A549 treated with Hydrocortisone at 1 μM for 4 hours (cell line): ENCODE results near the gene CYBA. TPM values are rescaled to one million over a fixed set of nuclear protein-coding genes. Genes with fewer than 3 reads are reported as not detected.

Source experiments
- total RNA-seq: library from RNA; stranded (reverse); fragments of 200-300 nt; extraction: Qiagen RNA extraction; gene quantifications from 5 replicates; pipeline ENCODE4 v1.2.3, GENCODE V29; 2022

CYBA gene
- 232 to 308 TPM (median 278 TPM) in 5 replicates for total RNA-seq

DNA sequence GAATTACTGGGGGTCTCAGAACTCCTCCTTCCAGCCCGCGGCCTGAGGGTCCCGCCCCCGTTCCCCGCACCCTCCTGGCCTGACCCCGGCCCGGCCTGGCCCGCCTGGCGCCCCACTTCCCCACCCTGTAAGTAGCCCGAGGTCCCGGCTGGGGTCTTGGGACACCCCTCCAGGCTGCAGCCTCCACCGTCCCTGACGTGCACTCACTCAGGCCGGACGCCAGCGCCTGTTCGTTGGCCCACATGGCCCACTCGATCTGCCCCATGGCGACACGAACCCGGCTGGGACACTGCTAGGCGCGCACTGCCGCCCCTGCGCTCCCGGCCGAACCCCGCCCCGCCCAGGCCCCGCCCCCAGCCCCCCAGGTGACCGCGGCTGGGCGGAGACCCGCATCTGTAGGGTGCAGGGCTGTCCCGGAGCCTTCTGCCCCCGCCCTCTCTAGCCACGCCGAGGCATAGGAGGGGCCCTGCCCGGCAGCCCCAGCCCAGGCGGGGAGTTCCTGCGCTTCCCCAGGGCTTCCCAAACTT lies at the start of gene CYBA:
TSS of gene CYBA (minus strand) at position 305 of the 527 bp plus-strand sequence. CDS start at position 265, 40 bp downstream.

GRCh38 chr16:88686439-88687253 lies 35.8 kb upstream of the CYBA start, which contains the start of gene SNAI3:
Gene SNAI3, minus strand, starts transcription at chr16:88686507. Its CDS starts 101 bp downstream, at chr16:88686406.

DNA sequence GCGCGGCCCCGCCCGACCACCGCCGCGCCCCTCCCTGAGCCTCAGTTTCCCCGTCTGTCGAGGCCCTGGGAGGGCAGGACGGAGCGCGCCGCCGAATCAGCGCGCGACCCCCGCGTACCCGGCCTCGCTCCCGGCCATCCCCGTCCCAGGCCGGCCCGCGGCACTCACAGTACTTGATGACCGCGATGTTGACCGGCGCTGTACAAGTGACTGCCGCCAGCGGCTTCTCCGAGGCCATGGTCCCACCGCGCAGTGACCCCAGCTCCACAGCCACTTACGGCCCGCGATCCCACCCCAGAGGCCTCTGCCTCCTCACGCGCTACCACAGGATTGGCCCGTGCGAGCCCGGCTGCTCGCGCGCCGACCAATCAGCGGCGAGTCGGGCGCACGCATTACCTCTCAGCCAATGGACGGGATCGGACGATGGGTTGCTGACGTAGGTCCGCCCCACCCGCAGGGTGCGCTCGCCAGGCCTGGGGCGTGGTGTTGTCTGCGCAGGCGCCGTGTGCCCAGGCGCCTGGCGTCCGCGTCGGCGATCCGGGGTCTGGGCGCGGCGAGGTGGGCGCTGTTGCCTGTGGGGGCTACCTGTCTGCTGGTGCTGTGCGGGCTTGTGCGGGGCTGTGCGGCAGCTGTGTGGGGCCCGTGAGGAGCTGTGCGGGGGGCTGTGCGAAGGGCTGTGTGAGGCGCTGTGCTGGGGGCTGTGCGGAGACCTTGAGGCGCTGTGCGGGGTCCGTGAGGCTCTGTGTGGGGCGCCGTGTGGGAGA lies 12.2 kb upstream of the CYBA start, which contains the start of gene MVD:
TSS of gene MVD (minus strand) at position 249 of the 764 bp plus-strand sequence. CDS start at position 238, 11 bp downstream.

GRCh38 chr16:88638323-88639230 lies 12.3 kb downstream of the CYBA start, which contains the start of gene IL17C:
Gene IL17C, plus strand, starts transcription at chr16:88638572. Its CDS starts 70 bp downstream, at chr16:88638642.

Other genes with a start within 250 kb of the CYBA start
- 4.2 to 7.1 TPM (median 6.6 TPM) in 5 replicates for gene ZFPM1, start 197.8 kb downstream of the CYBA start, total RNA-seq
- 45.0 to 57.7 TPM (median 47.4 TPM) in 5 replicates for gene ZC3H18, start 80.7 kb downstream of the CYBA start, total RNA-seq
- gene IL17C, start 12.5 kb downstream of the CYBA start, total RNA-seq, result not detected in 5 replicates
- gene MVD, start 12.0 kb upstream of the CYBA start, total RNA-seq, result 17.5 to 22.5 TPM (median 20.5 TPM) in 5 replicates
- 0.06 to 0.24 TPM (median 0.10 TPM) in 5 replicates for gene SNAI3, start 35.5 kb upstream of the CYBA start, total RNA-seq
- gene RNF166, start 55.4 kb upstream of the CYBA start, total RNA-seq, result 13.7 to 19.1 TPM (median 17.5 TPM) in 5 replicates
- 27.6 to 32.5 TPM (median 32.0 TPM) in 5 replicates for gene CTU2, start 55.5 kb upstream of the CYBA start, total RNA-seq
- gene PIEZO1, start 134.2 kb upstream of the CYBA start, total RNA-seq, result 112 to 144 TPM (median 132 TPM) in 5 replicates
- 27.4 to 32.2 TPM (median 30.6 TPM) in 5 replicates for gene CDT1, start 152.7 kb upstream of the CYBA start, total RNA-seq
- gene APRT, start 160.9 kb upstream of the CYBA start, total RNA-seq, result 261 to 448 TPM (median 400 TPM) in 5 replicates
- 40.1 to 48.1 TPM (median 47.0 TPM) in 5 replicates for gene GALNS, start 205.9 kb upstream of the CYBA start, total RNA-seq
- gene TRAPPC2L, start 206.1 kb upstream of the CYBA start, total RNA-seq, result 97.1 to 126 TPM (median 103 TPM) in 5 replicates
- gene PABPN1L, start 215.6 kb upstream of the CYBA start, total RNA-seq, result not detected in 5 replicates